Measurements from ENCODE around the gene HBG2.
"Not testable (repeated sequence)": the region's sequence is repeated elsewhere in the genome, so short reads cannot be mapped to it uniquely, and the experiment has no call there.

The HBG2 gene

DNA sequence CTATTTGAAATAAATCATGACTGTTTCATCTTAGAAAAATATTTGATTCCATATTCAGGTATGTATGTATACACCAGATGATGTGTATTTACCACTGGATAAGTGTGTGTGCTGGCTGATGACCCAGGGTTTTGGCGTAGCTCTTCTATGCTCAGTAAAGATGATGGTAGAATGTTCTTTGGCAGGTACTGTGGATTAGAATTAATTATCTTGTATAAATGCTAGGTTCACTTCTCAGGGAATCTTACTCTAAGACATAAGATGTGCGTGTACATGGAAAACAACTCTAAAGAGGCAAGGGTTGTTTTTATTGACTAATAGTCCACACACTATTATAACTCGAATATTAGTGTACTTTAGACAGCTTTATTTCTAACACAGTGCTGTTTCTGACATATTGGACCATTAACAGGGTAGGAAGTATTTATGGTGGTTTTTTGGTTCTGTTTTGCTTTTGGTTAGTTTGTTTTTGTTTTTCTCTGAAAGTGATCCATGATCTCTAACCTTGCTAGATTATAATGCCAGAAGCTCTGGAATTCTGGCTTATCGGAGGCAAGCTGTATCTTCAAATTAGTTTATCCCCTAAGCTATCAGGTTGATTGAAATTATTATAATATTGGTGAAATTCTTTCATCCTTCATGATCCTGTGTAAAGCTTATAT lies 3.9 kb downstream of the HBG2 start:
- no peak for DNase-seq (ENCODE audit: low read depth in 2 of 3, low spot score in 1 of 3)

DNA sequence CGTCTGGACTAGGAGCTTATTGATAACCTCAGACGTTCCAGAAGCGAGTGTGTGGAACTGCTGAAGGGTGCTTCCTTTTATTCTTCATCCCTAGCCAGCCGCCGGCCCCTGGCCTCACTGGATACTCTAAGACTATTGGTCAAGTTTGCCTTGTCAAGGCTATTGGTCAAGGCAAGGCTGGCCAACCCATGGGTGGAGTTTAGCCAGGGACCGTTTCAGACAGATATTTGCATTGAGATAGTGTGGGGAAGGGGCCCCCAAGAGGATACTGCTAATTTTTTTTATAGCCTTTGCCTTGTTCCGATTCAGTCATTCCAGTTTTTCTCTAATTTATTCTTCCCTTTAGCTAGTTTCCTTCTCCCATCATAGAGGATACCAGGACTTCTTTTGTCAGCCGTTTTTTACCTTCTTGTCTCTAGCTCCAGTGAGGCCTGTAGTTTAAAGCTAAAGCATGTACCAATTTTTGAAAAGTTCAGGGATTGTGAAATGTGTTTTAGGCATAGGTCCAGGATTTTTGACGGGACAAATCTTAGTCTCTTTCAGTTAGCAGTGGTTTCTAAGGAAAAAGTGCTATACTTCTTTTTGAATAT lies 4.7 kb downstream of the HBG2 start, which contains the start of gene HBG1:
HBG1 (minus strand) TSS at position 51 of the 590 bp plus-strand sequence. CDS start 53 bp downstream, outside the sequence.
- DNase-seq (ENCODE audit: low read depth in 2 of 3, low spot score in 1 of 3): not testable (repeated sequence)

DNA sequence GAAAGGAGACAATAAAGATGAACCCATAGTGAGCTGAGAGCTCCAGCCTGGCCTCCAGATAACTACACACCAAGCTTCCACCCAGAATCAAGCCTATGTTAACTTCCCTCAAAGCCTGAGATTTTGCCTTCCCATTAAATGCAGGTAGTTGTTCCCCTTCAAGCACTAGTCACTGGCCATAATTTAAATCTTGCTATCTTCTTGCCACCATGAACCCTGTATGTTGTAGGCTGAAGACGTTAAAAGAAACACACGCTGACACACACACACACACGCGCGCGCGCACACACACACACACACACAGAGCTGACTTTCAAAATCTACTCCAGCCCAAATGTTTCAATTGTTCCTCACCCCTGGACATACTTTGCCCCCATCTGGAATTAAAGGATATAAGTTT lies 6.1 kb downstream of the HBG2 start:
- not testable (repeated sequence) for DNase-seq (ENCODE audit: low read depth in 2 of 3, low spot score in 1 of 3)

DNA sequence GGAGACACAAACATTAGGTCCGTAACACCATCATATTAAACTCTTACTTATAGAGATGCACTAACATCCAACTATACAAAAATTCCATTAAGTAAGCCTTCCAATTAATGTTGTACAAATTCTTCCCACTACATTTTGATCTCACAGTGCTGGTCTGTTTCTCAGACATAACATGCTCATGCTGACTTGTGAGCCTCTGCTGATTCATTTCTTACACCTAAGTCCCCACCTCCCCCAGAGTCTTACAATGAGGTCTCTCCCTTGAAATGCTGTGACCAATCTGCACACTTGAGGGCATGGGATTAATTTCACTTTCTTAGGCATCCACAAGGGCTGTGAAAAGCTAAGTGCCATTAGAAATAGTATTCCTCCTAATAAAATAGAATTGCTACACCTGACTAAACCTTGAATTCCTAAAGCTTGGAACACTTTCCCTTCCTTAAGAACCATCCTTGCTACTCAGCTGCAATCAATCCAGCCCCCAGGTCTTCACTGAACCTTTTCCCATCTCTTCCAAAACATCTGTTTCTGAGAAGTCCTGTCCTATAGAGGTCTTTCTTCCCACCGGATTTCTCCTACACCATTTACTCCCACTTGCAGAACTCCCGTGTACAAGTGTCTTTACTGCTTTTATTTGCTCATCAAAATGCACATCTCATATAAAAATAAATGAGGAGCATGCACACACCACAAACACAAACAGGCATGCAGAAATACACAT lies 6.9 kb downstream of the HBG2 start:
- DNase-seq (ENCODE audit: low read depth in 2 of 3, low spot score in 1 of 3): no peak

DNA sequence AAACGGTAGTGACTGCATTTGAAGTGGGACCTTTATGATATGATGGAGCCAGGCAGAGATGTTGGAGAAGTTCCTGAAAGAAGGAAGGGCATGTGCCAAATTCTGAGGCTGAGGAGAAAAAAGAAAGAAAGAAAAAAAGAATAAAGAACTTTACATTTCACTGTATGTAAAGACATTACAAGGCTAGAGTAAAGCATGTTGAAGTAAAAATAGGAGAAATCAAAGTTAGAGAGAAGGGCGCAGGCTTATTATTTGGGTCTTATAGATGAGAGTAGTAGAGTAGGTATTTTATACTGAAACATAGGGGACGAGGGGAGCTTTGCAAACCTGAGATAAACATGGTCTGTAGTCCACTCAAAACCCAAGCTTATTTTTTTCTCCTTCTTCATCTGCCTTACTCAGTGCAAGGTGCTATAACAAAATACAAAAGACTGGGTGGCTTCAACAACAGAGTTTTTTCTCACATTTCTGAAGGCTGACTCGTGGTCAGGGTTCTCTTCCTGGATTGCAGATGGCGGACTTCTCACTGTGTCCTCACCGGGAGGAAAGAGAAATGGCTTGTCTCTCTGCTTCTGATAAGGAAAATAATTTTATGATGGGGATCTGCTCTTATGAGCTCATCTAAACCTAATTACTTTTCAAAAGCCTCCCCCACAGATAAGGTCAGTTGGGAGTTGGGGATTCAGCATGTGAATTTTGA lies 7.7 kb downstream of the HBG2 start:
- no peak for DNase-seq (ENCODE audit: low read depth in 2 of 3, low spot score in 1 of 3)

DNA sequence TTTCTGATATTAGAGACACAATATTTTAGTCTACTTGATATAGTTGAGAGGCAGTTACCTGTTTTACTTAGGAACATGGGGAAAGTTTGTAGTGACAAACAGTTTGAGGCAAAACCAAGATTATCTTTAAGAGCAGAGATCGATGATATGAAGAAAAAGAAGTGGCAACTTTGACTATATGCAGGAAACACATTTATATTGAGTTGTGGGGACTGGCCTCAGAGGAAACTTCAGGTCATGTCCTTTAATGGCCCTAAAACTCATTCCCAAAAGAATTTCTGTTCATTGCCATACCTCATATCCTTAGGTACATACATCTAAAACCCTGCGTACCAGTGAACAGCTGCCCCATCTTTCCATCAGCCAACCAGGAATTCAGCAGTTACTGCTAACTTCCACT lies 9.4 kb downstream of the HBG2 start:
- no peak for DNase-seq (ENCODE audit: low read depth in 2 of 3, low spot score in 1 of 3)

DNA sequence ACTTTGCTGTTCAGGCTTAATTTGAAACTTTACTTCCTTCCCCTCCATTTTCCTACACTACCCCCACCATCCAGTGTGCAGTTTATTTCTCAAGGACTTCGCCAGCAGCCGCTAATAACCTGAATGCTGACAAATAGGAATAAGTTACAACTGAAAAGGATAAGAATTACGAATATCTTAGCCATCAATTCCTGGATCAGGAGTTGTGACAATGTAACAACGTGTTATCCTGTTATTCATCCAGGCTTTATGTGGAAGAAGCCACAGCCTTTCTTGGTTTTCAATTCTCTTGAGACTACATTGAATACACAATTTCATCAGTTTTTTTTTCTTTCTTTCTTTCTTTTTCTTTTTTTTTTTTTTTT lies 10.8 kb downstream of the HBG2 start:
- DNase-seq (ENCODE audit: low read depth in 2 of 3, low spot score in 1 of 3): no peak

DNA sequence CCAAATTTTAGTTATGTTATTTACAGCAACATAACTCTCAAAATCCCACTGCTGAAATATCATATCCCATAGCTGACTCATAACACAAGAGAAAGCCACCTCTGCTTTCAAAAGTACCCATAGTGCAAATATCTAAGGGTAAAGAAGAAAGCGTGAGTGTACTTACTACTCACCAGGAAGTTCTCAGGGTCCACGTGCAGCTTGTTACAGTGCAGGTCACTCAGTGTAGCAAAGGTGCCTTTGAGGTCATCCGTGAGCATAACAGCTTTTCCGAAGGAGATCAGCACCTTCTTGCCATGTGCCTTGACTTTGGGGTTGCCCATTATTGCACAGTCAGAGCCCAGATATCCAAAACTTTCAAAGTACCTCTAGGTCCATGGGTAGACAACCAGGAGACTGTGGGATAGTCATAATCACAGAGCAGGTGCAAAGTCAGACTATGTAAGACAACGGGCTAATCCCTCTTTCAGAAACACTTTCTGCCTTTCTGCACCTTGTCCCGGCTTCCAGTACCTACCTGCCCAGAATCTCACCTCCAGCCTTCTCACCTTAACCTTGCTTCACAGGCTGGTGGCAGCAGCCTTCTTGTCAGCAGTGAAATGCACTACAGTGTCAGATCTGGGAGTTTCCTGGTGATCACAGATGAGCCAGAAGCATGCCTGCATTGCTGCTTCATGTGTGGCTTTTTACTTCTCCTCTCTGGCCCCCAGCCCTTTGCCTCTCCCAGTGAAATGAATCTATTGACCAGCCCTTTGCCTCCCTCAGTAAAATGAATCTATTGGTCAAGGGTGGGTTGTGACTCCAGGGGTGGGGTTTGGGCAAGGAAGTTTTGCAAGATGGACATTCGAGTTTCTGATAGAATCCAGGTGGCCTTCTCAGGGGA lies 11.4 kb downstream of the HBG2 start:
- DNase-seq (ENCODE audit: low read depth in 2 of 3, low spot score in 1 of 3): no peak

DNA sequence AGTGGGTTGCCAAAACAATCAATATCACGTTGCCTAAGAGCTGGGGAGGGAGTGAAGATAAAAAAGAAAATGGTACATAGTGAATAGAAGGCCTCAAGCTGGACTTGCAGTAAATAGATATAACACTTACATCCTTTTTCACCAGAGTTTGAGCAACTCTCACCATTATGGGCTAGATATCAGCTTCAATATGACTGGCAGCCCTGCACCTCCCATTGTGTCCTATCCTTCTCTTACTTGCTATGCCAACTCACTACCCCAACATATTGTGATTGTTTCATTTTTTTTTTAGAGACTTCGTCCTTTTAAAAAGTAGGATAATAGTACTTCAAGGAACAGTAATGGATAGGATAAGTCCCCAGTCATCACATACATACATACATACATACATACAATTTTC lies 12.4 kb downstream of the HBG2 start:
- DNase-seq (ENCODE audit: low read depth in 2 of 3, low spot score in 1 of 3): no peak

DNA sequence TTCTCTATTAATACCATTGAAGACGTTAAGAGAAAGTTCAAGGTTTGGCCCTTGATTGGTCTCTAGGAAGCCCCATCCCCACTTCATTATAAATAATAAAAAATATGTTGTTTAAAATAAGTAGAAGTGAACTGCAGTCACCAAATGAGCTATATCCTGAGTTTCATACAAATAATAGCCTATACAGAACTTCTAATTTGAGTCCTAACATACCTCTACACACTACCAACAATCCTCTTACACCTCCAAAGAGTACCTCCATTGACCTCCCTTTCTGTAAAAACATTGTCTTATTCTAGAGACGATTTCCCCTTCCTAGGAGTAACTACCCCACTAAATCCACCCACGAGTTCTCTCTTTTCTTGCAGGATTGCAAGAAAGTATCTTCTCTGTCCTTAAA lies 13.1 kb downstream of the HBG2 start:
- no peak for DNase-seq (ENCODE audit: low read depth in 2 of 3, low spot score in 1 of 3)

DNA sequence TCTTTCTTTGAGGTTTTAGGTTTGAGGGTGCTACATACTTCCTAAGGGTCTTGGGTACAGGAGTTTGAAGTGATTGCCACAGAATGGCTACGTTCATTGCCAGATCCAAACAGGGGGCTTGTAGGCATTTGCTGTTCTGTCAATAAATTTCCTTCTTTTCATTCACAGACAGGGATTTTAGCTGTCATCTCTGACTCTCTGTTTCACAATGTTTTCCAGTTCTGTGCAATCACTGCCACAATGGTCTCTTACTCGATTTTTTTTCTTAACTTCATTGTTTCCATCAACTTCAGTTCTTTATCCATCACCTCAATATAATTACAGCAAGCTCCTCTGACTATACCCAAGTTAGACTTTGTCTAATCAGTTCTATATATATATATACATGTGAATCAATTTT lies 14.1 kb downstream of the HBG2 start:
- no peak for DNase-seq (ENCODE audit: low read depth in 2 of 3, low spot score in 1 of 3)

DNA sequence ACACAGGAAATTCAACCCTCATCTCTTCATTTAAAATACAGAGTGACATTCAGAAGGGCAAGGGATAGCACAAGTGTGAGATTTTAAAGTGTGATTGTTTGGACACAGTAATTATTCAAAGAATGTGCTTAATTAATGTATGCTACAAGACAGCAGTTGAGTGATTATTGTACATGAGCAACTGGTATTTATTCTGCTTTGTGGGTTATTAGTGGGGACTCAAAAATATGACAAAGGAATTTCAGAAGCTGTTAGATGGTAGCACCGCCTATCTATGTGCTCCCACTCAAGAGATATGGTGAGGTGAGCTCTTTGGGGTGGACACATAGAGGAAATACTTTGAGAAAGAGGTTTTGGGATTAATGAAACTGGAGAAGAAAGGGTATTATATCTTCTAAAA lies 14.5 kb downstream of the HBG2 start:
- no peak for DNase-seq (ENCODE audit: low read depth in 2 of 3, low spot score in 1 of 3)

DNA sequence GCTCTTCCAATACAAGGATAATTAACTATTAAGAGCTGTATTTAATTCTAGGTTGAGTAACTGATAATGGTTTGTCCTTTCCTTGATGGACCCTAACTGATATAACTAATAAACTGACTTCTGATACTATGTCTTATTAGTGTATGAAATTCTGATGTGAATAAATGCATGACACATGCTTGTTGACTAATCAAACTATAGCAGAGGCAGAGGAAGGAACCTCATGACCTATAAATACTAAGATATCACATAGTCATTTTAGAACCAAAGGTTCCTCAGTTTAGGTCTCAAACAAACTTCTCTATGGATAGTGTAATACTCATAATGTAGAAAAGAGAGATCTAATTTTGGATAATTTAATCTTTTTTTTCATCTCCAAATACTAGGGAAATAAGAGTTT lies 15.5 kb downstream of the HBG2 start:
- no peak for DNase-seq (ENCODE audit: low read depth in 2 of 3, low spot score in 1 of 3)

DNA sequence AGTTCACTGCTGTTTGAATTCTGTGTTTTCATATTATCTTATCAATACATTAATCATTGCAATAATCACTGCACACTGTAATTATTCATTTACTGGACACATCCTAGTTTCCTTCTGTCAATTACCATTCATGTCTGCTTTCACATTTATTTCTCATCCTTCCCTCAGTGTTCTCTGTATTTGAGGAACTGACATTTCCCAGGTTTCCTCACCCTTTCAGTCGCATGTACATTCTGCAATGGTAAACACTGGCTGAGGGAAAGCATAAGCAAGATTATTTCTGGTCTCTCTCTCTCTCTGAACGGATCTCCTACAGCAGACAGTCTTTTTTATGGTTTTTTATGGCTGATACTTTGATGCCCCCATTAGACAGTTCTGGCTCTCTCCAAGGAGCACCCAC lies 16.1 kb downstream of the HBG2 start:
- no peak for DNase-seq (ENCODE audit: low read depth in 2 of 3, low spot score in 1 of 3)

DNA sequence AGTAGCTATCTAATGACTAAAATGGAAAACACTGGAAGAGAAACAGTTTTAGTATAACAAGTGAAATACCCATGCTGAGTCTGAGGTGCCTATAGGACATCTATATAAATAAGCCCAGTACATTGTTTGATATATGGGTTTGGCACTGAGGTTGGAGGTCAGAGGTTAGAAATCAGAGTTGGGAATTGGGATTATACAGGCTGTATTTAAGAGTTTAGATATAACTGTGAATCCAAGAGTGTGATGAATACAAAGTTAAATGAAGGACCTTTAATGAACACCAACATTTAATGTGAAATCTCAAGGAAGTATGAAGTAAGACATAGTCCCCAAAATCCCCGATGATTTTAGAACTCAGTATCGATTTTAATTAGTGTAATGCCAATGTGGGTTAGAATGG lies 17.2 kb downstream of the HBG2 start:
- no peak for DNase-seq (ENCODE audit: low read depth in 2 of 3, low spot score in 1 of 3)

DNA sequence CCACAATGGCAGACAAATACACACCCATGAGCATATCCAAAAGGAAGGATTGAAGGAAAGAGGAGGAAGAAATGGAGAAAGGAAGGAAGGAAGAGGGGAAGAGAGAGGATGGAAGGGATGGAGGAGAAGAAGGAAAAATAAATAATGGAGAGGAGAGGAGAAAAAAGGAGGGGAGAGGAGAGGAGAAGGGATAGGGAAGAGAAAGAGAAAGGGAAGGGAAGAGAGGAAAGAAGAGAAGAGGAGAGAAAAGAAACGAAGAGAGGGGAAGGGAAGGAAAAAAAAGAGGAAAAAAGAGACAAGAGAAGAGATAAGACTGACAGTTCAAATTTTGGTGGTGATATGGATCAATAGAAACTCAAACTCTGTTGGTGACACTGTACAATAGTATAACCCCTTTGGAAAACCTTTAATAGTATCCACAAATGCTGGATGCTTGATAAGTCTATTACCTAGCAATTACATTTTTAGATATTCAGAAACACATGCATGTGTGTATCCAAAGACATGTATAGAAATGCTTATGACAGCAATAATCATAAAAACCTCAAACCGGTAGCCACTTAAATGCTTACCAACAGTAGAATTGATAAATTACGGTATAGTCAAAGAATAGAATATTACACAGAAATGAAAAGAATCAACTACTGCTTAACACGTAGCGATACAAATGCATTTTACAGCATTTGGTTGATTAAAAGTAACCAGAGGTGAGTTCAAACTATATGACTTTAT lies 19.1 kb downstream of the HBG2 start:
- DNase-seq (ENCODE audit: low read depth in 2 of 3, low spot score in 1 of 3): no peak

DNA sequence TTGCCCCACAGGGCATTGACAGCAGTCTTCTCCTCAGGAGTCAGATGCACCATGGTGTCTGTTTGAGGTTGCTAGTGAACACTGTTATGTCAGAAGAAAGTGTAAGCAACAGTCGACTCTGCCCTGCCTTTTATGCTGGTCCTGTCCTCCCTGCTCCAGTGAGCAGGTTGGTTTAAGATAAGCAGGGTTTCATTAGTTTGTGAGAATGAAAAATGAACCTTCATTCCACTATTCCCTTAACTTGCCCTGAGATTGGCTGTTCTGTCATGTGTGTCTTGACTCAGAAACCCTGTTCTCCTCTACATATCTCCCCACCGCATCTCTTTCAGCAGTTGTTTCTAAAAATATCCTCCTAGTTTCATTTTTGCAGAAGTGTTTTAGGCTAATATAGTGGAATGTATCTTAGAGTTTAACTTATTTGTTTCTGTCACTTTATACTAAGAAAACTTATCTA lies 20.2 kb downstream of the HBG2 start, which contains the start of gene HBD:
HBD (minus strand) TSS at position 103 of the 454 bp plus-strand sequence; CDS start at position 53, 50 bp downstream.
- DNase-seq (ENCODE audit: low read depth in 2 of 3, low spot score in 1 of 3): no peak

DNA sequence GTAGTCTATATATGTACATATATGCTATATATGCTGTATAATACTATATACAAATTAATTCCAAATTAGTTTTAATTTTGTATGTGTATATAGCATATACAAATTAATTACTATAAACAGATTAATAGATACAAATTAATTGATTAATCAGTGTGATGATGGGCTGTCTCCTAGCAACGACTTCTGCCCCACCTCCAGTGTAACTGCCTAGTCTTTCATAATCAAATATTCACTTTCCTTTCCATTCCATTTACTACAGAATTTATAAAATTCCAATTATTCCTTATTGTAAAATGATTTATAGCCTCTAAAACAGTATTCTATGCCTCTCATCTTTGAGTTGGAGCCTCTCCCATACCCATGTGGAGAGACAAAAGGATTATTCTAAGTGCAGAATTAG lies 21.3 kb downstream of the HBG2 start:
- DNase-seq (ENCODE audit: low read depth in 2 of 3, low spot score in 1 of 3): no peak

DNA sequence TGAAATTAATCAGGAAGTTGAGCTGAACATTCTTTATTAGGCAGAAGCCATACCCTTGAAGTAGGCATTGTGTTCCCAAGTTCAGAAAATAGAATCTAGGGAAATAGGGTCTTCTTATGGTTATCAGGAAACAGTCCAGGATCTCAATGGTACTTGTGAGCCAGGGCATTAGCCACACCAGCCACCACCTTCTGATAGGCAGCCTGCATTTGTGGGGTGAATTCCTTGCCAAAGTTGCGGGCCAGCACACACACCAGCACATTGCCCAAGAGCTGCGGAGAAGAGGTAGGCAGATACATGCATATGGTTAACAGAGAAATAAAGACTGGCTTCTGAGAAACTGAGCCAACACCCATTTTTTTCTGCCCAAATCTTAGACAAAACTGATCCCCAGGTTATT lies 21.8 kb downstream of the HBG2 start:
- DNase-seq (ENCODE audit: low read depth in 2 of 3, low spot score in 1 of 3): no peak

DNA sequence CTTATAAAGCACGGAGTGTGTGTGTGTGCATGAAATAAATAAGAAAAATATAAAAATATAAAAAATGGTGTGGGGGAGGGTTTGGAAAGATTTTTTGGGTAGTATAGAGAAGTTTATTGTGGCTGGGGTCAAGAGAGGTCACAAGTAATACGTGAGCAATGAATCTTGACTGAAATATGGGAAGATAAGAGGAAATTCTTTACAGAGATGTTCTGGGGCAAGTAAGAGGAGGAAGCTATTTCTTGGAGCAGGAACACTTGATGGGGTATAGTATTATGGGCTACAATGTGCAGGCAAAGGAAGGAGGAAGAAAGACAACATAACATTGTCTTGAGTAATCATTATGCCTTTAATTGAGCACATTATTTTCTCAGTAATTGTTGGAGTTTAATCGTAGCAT lies 22.4 kb downstream of the HBG2 start:
- DNase-seq (ENCODE audit: low read depth in 2 of 3, low spot score in 1 of 3): no peak
